Adrenal gland (tissue), 5 donors: ENCODE results near the gene TMEM207.

Source experiments
- POLR2A ChIP-seq, 2 donors: fragments of 450-650 bp; IDR thresholded peaks; one replicate each; pipeline ENCODE4 v1.6.1; 2017; ENCODE audit warnings: antibody characterized with exemption in 2 of 2, mild to moderate bottlenecking in 2 of 2, moderate library complexity in 1 of 2
- TF ChIP-seq, protein P1 (sequence below), 6 experiments: fragments of 450-650 bp in 4 of 6; fragments of 200-600 bp in 2 of 6; sonication (generic) in 1 of 6; IDR thresholded peaks; 1 replicate in 5 of 6; 2 replicates in 1 of 6; pipeline versions ENCODE4 v1.5.1 to v1.8.0; 2016 to 2021; ENCODE audit warnings: antibody characterized with exemption in 6 of 6, mild to moderate bottlenecking in 2 of 6, moderate library complexity in 1 of 6
- donor health status: DM: no; HTN: no; CAD: no.

DNA sequence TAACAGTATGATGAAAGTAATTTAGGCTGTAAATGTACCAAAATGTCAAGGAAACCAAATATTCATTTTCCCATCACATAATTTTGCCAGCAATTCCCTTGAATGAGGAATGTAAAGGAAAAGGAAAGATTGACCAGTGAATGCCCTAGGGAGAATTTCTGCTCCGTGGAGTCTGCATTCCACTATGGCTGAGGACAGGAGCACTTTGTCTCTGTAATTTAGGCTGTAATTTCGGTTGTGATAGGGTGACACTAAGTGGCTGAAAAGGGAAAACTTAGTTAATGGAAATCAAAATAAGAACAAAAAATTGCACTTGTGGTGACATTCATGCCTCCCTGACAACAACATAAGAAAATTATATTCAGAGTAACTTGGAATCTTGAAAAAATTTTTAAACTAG is 8.3 kb upstream of the TMEM207 start:
- TF ChIP-seq, protein P1, sequence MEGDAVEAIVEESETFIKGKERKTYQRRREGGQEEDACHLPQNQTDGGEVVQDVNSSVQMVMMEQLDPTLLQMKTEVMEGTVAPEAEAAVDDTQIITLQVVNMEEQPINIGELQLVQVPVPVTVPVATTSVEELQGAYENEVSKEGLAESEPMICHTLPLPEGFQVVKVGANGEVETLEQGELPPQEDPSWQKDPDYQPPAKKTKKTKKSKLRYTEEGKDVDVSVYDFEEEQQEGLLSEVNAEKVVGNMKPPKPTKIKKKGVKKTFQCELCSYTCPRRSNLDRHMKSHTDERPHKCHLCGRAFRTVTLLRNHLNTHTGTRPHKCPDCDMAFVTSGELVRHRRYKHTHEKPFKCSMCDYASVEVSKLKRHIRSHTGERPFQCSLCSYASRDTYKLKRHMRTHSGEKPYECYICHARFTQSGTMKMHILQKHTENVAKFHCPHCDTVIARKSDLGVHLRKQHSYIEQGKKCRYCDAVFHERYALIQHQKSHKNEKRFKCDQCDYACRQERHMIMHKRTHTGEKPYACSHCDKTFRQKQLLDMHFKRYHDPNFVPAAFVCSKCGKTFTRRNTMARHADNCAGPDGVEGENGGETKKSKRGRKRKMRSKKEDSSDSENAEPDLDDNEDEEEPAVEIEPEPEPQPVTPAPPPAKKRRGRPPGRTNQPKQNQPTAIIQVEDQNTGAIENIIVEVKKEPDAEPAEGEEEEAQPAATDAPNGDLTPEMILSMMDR (IDR thresholded peaks at IDR 0.05): peak in 2 of 6 experiments; percentile 14 to 20
- no peak for TF ChIP-seq POLR2A (IDR thresholded peaks at IDR 0.05)
